Astrocyte (in vitro differentiated cells and primary cell): ENCODE measurements around the gene KCNN2. TPM values are rescaled to one million over a fixed set of nuclear protein-coding genes. Genes with fewer than 3 reads are reported as not detected.
A peak's percentile ranks its signal among the peaks of the same experiment; 100 is the strongest.

Experiments
- DNase-seq: peaks from one replicate; pipeline ENCODE4 v3.0.0-alpha.2; 2010; ENCODE audit warnings: low read depth
- FAIRE-seq: peaks from 2 replicates; lab custom pipeline; 2011; peaks lifted over from hg19 to GRCh38; lab: Jason Lieb, UNC
- H2AFZ ChIP-seq: 2 replicates; pipeline ENCODE4 v1.6.0; 2012; ENCODE audit warnings: low read depth, low read length, inconsistent platforms
- H3K27ac ChIP-seq: 2 replicates; pipeline ENCODE4 v1.5.1; 2011; ENCODE audit warnings: low read depth, low read length, inconsistent platforms
- H3K27me3 ChIP-seq: 2 replicates; pipeline ENCODE4 v1.6.0; 2011; ENCODE audit warnings: low read length, inconsistent platforms; ENCODE audit not compliant: insufficient read depth
- H3K36me3 ChIP-seq: 2 replicates; pipeline ENCODE4 v1.5.1; 2011; ENCODE audit warnings: low read length, inconsistent platforms; ENCODE audit not compliant: insufficient read depth
- H3K4me1 ChIP-seq: 2 replicates; pipeline ENCODE4 v1.5.1; 2011; ENCODE audit warnings: low read length, inconsistent platforms; ENCODE audit not compliant: insufficient read depth
- H3K4me2 ChIP-seq: 2 replicates; pipeline ENCODE4 v1.6.0; 2012; ENCODE audit warnings: low read length, inconsistent platforms
- H3K4me3 ChIP-seq: 2 replicates; pipeline ENCODE4 v1.5.1; 2011; ENCODE audit warnings: low read depth, mild to moderate bottlenecking, low read length, inconsistent platforms; ENCODE audit not compliant: insufficient read depth
- H3K79me2 ChIP-seq: 2 replicates; pipeline ENCODE4 v1.6.0; 2012; ENCODE audit warnings: mild to moderate bottlenecking, low read length, inconsistent platforms; ENCODE audit not compliant: insufficient read depth
- H3K9ac ChIP-seq: 2 replicates; pipeline ENCODE4 v1.6.0; 2012; ENCODE audit warnings: mild to moderate bottlenecking, low read length, inconsistent platforms
- H3K9me3 ChIP-seq: 2 replicates; pipeline ENCODE4 v1.5.1; 2012; ENCODE audit warnings: low read depth, mild to moderate bottlenecking, low read length, inconsistent platforms; ENCODE audit not compliant: insufficient read depth
- H4K20me1 ChIP-seq: 2 replicates; pipeline ENCODE4 v1.6.0; 2012; ENCODE audit warnings: low read length, inconsistent platforms; ENCODE audit not compliant: insufficient read depth
- H3K27ac Mint-ChIP-seq: one replicate; pipeline ENCODE4 v1.8.0; 2021; ENCODE audit warnings: mild to moderate bottlenecking, mixed read lengths; ENCODE audit not compliant: unreplicated experiment
- H3K27me3 Mint-ChIP-seq: one replicate; pipeline ENCODE4 v1.8.0; 2021; ENCODE audit warnings: low read depth, mixed read lengths; ENCODE audit not compliant: unreplicated experiment
- H3K36me3 Mint-ChIP-seq: one replicate; pipeline ENCODE4 v1.8.0; 2021; ENCODE audit warnings: low read depth, mixed read lengths; ENCODE audit not compliant: unreplicated experiment
- H3K4me1 Mint-ChIP-seq: one replicate; pipeline ENCODE4 v1.8.0; 2021; ENCODE audit warnings: low read depth, mixed read lengths; ENCODE audit not compliant: unreplicated experiment
- H3K4me3 Mint-ChIP-seq: one replicate; pipeline ENCODE4 v1.8.0; 2021; ENCODE audit warnings: mild to moderate bottlenecking, moderate library complexity, mixed read lengths; ENCODE audit not compliant: unreplicated experiment
- H3K9me3 Mint-ChIP-seq: one replicate; pipeline ENCODE4 v1.8.0; 2021; ENCODE audit warnings: mild to moderate bottlenecking, mixed read lengths; ENCODE audit not compliant: unreplicated experiment
- CTCF ChIP-seq: IDR thresholded peaks from 2 replicates; pipeline ENCODE4 v1.5.1; 2011; ENCODE audit warnings: low read depth, mild to moderate bottlenecking, inconsistent platforms, low read length, moderate library complexity; ENCODE audit not compliant: insufficient read depth
- EZH2 ChIP-seq: IDR thresholded peaks from 2 replicates; pipeline ENCODE4 v1.6.1; 2012; ENCODE audit warnings: mild to moderate bottlenecking, low read length, inconsistent platforms; ENCODE audit not compliant: insufficient read depth
- total RNA-seq: library from RNA; stranded (reverse); gene quantifications from 2 replicates; pipeline ENCODE4 v1.2.1, GENCODE V29; 2021

KCNN2 gene
- total RNA-seq, 1 donor from 2014 or later = 0.32 TPM

GRCh38 chr5:114325541-114325940 lies 36.3 kb upstream of the KCNN2 start:
- H3K4me2 ChIP-seq = no peak overlapping the region
- Mint-ChIP-seq H3K9me3 (no peaks in the 10 kb centered on the region), H3K27me3 (no peaks in the 10 kb centered on the region), H3K4me1 (peaks cover 3% of the 10 kb centered on the region), H3K36me3 (no peaks in the 10 kb centered on the region), H3K27ac (no peak overlapping the region), H3K4me3 (no peak overlapping the region)
- peak; percentile 25 for DNase-seq
- no peaks in the 10 kb centered on the region for H3K36me3 ChIP-seq
- no peak overlapping the region for H3K27ac ChIP-seq
- no peak for TF ChIP-seq CTCF
- no peak for TF ChIP-seq EZH2
- H3K9ac ChIP-seq = no peak overlapping the region
- no peaks in the 10 kb centered on the region for H4K20me1 ChIP-seq
- H2AFZ ChIP-seq = no peak overlapping the region
- H3K4me3 ChIP-seq = no peak overlapping the region
- H3K79me2 ChIP-seq = no peaks in the 10 kb centered on the region
- no peaks in the 10 kb centered on the region for H3K9me3 ChIP-seq
- no peaks in the 10 kb centered on the region for H3K4me1 ChIP-seq
- no peaks in the 10 kb centered on the region for H3K27me3 ChIP-seq
- FAIRE-seq = no peak

DNA sequence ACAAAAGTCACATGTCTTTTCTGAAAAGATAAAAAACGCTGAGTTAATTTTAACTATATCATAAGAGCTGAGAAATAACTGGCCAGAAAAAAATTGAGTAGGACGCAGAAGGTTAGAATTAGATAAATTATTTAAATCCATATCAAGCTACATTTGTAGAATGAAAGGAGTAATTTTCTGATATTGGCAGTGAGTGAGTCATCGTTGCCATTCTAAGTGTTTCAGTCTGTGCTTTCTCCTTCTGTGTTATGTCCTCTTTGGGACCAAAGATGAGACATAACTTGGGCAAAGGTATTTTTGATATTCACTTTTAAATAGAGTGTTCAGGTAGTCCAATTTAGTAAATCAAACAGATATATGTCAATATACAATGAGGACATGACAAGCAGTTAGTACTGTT lies 34.4 kb upstream of the KCNN2 start:
- no peaks in the 10 kb centered on the region for H3K9me3 ChIP-seq
- no peaks in the 10 kb centered on the region for H3K4me1 ChIP-seq
- TF ChIP-seq CTCF (no peak), EZH2 (no peak)
- H3K27me3 ChIP-seq = no peaks in the 10 kb centered on the region
- Mint-ChIP-seq H3K27me3 (no peaks in the 10 kb centered on the region), H3K9me3 (no peaks in the 10 kb centered on the region), H3K36me3 (no peaks in the 10 kb centered on the region), H3K4me3 (no peak overlapping the region), H3K4me1 (peaks cover 3% of the 10 kb centered on the region), H3K27ac (no peak overlapping the region)
- no peaks in the 10 kb centered on the region for H3K79me2 ChIP-seq
- H3K4me2 ChIP-seq = no peak overlapping the region
- no peaks in the 10 kb centered on the region for H4K20me1 ChIP-seq
- no peaks in the 10 kb centered on the region for H3K36me3 ChIP-seq
- no peak overlapping the region for H2AFZ ChIP-seq
- FAIRE-seq (no peak), DNase-seq (no peak)
- H3K4me3 ChIP-seq = no peak overlapping the region
- H3K27ac ChIP-seq = no peak overlapping the region
- no peak overlapping the region for H3K9ac ChIP-seq

GRCh38 chr5:114327987-114328386 lies 33.9 kb upstream of the KCNN2 start:
- Histone ChIP-seq H4K20me1 (no peaks in the 10 kb centered on the region), H3K4me3 (no peak overlapping the region), H3K27ac (no peak overlapping the region), H2AFZ (no peak overlapping the region), H3K27me3 (no peaks in the 10 kb centered on the region), H3K4me2 (no peak overlapping the region), H3K9ac (no peak overlapping the region), H3K36me3 (no peaks in the 10 kb centered on the region), H3K4me1 (no peaks in the 10 kb centered on the region), H3K9me3 (no peaks in the 10 kb centered on the region), H3K79me2 (no peaks in the 10 kb centered on the region)
- Mint-ChIP-seq H3K9me3 (no peaks in the 10 kb centered on the region), H3K4me3 (no peak overlapping the region), H3K27me3 (no peaks in the 10 kb centered on the region), H3K27ac (no peak overlapping the region), H3K4me1 (peaks cover 3% of the 10 kb centered on the region), H3K36me3 (no peaks in the 10 kb centered on the region)
- TF ChIP-seq CTCF = no peak
- TF ChIP-seq EZH2 = no peak
- DNase-seq (no peak), FAIRE-seq (no peak)
